ENCODE measurements around the gene ACSL1. TPM values are rescaled to one million over a fixed set of nuclear protein-coding genes. Genes with fewer than 3 reads are reported as not detected.

ACSL1 gene
- polyA plus RNA-seq, 2 donors: 41.9 to 46.5 TPM

Other genes starting within 250 kb of the ACSL1 start
- gene CASP3, start 176.5 kb downstream of the ACSL1 start, polyA plus RNA-seq: 10 to 100 TPM; 12.2 to 15.7 TPM
- 10 to 100 TPM in 1 of 2 donors, 1 to 10 TPM in 1; 5.9 to 27.3 TPM for gene PRIMPOL, start 176.2 kb downstream of the ACSL1 start, polyA plus RNA-seq
- gene CENPU, start 91.9 kb downstream of the ACSL1 start, polyA plus RNA-seq: 10 to 100 TPM; 19.0 to 23.5 TPM
- gene HELT, start 192.5 kb upstream of the ACSL1 start, polyA plus RNA-seq: not detected

All from esophagus (tissue), 2 donors.